ENCODE data around the gene CCDC93.
"Not testable (repeated sequence)": the region's sequence is repeated elsewhere in the genome, so short reads cannot be mapped to it uniquely, and the experiment has no call there.

The CCDC93 gene

DNA sequence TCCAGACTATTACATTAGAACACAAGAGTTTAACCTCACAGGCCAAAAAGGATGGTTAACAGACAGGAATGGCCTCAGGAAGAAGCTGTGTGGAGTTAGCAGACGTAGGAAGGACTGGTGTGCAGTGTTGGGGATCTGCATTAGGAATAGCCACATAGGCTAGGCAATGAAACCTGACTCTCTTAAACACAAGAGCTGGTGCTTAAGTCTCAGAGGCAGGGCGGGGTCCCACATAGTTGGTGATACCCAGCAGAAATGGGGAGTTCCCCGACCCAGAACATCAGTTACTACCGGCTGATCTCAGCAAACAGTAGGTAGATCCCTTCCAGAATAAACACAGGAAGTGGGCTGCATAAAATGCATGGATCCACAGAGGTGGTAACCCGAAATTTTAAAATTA is 64.1 kb downstream of the CCDC93 start:
- DNase-seq = no peak

DNA sequence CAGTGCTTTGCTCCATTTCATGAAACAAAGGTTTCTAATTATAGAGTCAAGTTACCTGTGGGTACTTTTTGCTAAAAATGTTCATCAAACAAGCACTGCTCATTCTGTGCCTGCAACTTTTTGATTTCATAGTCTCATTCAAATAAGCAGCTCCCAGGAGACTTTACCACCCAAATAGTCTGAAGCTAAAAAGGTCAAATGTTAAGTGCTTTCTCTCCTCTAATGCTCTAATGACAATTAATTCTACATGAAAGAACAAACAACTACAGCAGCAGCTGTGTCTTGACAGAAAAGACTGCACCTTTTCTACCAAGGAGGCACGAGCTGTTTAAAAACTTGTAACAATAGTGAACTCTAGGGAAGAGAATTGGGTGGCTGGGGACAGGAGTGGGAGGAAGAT is 65.3 kb downstream of the CCDC93 start:
- DNase-seq = no peak

DNA sequence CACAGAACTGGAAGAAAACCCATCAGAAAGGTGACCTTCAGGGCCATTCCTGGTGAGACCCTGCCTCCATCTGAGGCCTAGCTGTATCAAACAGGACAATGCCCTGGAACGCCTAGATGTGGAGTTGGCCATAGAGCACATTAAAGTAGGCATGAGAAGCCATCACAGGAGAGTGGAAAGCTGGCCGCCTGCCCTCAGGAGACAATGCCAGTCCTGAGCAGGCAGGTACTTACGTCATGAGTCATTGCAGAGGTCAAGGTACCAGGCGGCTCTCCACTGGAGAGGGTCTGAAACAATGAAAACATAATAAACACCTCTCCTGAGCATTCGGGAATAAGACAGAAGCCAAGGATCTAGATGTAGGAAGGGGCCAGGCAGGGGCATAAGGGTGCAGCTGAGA is 68.6 kb downstream of the CCDC93 start:
- no peak for DNase-seq

DNA sequence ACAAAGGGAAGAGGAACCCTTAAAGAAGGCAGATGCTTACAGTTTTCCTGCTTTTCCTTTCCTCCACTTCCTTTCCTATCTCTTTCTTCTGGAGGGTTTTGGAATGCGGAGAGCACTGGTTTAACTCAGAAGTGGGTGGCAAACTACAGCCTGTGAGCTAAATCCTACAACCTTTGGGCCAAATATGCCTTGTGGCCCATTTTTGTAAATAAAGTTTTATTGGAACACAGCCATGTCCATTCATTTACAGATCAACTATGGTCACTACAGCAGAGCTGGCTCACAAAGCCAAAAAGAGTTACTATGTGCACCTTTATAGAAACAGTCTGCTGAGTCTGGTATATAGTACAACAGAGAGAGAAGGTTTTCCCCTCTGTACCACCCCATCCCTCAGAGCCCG is 69.1 kb downstream of the CCDC93 start:
- DNase-seq = no peak

DNA sequence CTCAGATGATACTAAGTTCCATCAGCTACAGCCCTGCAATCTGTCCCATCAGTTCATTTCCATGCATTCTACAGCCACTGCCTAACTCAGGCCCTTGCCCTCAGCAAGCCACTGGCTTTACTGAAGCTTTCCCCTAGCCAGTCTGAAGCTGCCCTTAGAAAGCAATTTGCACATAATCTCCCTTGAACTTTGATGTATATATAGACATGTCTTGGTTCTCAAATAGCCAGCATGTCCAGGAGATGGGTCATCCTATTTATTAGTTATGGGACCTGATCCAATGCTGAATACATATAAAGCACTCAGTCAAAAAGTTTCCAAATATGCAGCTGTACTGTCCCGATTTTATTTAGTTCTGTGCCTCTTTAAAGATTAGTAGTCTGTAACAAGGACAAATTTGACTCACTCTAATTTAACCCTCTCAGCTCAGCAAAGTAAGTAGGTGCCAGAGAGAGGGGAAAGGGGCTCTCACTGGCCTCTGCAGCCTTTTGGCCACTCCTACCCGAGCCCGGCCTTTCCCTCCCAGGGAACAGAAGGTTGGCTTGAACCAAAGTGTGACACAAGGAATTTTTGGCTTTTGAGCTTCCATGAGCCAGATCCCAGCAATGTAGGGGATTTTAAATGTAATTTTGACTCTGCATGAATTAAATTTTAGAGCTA is 70.7 kb downstream of the CCDC93 start:
- DNase-seq = no peak

DNA sequence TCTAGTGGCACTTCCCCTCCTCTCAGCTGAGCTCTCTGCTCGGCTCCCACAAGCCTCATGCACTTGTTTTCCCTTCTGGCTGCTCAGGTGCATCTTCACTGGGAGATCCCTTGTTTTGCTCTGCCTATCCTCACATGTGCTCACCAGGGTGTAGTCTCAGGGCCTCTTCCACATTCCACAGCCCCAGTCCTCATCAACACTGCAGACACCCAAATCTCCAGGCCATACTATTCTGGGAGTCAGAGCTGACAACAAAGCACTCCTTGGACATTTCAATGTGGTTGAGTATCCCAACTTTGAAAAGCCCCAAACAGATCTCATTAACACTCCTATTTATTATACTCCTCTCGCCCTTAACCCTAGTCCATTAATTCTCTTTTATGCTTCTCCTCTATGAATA is 71.3 kb downstream of the CCDC93 start:
- DNase-seq = no peak

DNA sequence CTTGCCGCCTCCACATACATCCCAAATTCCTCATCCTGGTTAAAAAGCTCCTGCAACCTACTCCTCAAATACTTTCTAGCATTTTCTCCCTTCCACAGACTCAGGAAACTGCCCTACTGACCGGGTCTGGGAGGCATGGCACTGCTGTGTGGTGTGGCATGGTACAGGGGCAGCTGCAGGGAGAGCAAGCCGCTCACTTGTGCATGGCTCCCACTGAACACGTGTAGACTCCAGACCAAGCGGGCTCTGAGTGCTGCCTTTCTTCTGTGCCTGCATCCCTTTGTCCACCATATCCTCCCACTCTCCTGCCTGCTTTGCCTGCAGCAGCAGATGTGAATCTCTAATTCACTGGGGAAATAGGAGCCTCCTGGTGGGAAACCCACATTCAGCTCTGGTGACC is 72.2 kb downstream of the CCDC93 start:
- DNase-seq = no peak

DNA sequence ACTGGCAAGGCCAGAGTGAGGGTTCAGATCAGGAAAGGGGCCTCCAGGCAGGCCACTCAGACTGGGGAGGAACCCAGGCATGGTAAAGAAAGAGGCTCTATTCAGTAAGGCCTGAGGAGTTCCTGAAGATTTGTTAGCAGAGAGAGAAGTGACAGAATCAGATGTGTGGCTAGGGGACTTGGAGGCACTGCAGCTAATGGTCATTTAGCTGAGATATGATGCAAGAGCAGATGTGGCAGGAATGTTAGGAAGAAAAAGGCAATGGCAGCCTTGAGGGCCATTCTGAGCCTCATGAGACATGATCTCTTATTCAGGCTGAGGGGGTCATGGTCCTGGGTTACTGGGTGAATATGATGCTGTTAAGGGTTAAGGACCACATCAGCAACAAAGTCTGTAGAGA is 73.4 kb downstream of the CCDC93 start:
- DNase-seq = no peak

DNA sequence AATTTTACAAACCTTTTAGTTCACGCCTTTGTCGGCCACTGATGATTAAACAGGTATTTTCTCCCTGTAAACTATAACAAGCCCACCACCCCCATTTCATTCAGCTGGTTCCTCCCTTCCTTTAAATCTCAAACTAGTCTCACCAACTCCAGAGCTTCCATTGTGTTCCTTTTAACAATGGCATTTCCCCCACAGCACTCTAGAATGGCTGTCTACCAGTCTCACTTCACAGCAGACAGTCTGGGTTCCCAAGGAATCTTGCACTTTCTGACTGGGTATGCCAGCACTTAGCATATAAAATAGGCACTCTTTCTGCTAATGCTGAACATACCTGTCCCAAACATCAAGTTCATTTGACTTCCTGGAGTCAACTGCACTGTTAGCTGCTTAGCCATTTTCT is 75.3 kb downstream of the CCDC93 start:
- no peak for DNase-seq

DNA sequence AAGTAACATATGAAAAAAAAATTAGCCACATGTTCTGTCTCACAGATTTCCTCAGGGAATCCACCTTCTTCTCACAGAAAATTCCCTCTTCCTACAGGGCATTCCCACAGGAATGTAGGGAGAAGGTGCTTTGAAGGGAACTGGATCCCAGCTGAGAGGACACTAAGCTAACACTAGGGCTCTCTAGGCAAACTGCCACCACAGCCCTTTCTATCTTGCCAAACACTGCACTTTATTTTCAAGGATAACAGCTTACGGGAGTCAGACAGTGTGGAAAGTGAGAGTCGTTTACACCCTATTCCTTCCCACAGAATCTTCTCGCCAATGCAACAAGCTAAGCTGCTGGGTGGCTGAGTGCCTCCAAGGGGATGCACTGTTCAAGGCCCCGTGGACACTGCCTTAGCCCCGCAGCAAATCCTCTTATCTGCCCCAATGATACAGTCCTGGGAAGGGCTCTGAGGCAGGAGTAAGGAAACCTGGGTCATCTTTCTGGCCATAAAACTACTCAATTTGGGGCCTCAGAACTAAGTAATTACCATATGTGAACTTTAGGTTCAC is 76.9 kb downstream of the CCDC93 start:
- DNase-seq = no peak

DNA sequence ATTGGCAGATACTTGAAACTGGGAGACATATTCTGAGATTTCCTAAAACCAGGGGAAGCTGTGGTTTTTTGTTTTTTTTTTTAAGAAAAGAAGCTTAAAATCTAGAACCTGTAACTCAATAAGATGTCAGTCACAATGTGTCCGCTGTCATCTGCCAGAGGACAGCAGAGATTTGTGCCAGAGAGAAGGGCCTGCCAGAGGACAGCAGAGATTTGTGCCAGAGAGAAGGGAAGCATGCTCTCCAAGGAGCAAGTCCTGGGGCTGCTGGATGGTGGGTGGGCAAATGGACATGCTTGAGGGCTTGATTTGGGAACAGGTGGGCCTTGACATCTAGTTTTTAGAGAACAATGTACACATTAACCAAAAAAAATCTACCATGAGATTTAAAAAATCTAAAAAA is 77.9 kb downstream of the CCDC93 start:
- DNase-seq = no peak

DNA sequence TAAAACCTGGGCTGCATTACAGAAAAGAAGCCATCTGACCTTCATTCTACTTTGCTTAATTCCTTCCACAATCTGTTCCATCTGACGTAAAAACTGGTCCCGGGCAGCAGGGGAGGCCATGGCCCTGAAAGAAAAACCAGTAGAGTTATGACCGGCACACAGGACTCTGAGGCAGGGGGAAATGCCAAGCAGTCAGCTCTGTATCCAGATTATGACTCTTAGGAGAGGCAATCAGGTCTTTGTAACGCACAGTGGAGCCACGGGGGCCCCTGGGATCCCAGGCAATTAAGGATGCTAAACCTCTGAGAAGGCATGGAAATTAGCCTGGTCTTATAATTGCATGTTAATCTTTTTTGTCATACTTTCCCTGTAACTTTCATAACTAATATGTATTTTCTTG is 78.4 kb downstream of the CCDC93 start:
- no peak for DNase-seq

DNA sequence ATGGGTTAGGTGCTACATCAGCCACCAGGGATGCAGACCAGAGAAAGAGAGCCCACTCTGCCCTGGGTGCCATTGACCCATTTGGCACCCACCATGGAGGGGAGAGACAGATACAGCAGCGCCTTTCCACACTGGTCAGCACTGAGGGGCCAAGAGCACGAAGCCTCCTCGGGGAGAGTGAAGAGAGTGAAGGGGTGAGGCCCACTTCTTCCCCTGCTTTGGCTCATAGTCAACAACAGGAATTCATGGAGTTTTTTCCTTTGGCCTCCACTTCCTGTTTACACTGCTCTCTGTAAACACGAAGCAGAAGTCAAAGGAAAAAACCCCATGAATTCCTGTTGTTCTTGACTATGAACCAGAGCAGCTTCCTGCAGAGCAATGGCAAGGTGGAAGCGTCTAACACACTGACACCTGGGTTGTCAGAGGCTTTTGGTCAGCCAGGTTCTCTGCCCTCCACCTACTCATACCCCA is 80.0 kb downstream of the CCDC93 start:
- no peak for DNase-seq

DNA sequence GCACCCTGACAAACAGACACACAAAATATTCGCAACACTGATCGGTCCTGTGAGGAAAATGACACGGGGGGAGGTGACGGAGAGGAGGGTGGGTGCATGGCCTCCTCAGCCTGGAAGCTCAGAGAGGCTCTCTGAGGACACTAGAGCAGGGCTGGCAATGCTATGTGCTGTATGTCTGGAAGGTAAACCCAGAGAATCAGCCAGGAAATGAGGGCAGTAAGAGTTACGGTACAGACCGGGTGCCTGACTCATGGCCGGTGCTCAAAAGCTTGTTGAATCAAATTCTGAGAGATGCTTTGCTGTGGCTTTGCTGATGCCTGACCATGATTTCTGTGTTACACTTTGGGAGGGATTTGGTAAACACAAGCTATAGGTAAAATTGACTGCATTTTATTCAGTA is 81.9 kb downstream of the CCDC93 start:
- no peak for DNase-seq

DNA sequence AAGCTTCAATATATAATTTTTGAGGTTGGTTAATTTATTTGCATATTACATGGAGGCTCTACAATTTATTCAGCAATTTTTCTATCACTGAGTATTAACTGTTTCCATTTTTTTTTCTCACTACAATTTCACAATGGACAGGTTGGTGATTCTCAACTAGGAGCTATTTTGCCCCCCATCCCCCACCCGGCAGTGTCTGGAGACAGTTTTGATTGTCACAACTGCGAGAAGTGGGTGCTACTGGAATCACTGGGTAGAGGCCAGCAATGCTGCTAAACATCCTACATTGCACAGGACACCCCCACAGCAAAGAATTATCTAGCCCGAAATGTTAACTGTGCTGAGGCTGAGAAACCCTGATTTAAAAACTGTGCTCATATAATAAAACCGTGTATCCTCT is 82.6 kb downstream of the CCDC93 start:
- no peak for DNase-seq

DNA sequence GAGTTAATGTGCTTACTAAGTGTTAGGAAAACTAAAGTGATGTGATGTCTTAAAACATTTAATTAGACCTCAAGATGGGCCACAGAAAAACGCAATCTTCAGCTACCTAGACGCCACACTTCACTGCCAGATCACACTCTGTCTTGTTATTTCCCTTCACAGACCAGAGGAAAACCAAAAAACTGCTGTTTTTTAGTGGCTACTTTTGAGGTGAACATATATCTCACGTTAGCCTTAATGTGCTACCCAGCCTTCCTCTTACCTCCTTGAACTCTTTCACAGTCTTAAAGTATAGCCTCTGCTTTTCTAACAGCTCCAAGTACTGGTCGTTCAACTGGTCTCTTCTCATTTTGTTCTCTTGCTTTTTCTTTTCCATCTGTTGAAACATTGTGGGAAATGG is 83.1 kb downstream of the CCDC93 start:
- DNase-seq = no peak

DNA sequence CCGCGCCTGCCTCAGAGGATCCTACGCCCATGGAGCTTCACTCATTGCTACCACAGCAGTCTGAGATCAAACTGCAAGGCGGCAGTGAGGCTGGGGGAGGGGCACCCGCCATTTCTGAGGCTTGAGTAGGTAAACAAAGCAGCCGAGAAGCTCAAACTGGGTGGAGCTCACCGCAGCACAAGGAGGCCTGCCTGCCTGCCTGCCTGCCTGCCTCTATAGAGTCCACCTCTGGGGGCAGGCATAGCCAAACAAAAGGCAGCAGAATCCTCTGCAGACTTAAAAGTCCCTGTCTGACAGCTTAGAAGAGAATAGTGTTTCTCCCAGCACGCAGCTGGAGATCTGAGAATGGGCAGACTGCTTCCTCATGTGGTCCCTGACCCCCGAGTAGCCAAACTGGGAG is 90.4 kb downstream of the CCDC93 start:
- DNase-seq = not testable (repeated sequence)

DNA sequence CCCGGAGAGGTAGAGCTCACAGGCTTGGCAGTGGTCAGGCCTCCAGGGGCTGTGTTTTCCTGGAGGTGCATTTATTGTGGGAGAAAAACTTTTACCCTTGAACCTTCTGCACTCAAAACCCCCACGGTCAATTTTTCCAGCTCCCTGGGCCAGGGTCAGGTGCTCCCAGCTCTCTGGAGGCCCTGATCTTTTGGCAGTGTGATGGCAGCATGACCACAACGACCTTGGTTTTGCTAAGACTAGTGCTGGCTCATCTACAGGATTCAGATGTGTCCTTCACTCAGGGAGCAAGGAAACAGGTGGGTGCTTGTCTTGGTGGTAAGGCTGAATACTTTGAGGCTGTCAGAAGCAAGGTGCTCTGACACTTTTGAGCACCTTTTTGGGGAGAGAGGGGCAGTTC is 92.3 kb downstream of the CCDC93 start:
- peak in 1 of 3 donors; percentile 11 for DNase-seq

DNA sequence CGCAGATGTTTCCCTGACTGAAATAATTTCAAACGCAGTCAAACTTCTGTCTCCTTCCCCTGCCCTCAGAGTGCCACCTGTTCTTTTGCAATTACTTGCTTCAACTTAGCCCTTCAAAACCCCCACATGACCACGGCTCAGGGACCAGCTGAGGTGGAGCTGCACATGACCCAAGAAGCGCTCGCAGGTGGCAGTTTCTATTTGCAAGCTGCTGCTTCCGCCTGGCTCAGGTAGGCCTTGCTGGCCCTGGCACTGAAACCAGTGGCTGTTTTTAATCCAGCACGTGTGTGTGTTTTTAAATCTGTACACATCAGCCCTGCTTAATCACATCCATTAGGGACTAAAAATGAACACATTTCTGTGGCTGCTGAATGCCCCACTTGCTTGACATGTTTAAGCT is 95.3 kb downstream of the CCDC93 start:
- no peak for DNase-seq

DNA sequence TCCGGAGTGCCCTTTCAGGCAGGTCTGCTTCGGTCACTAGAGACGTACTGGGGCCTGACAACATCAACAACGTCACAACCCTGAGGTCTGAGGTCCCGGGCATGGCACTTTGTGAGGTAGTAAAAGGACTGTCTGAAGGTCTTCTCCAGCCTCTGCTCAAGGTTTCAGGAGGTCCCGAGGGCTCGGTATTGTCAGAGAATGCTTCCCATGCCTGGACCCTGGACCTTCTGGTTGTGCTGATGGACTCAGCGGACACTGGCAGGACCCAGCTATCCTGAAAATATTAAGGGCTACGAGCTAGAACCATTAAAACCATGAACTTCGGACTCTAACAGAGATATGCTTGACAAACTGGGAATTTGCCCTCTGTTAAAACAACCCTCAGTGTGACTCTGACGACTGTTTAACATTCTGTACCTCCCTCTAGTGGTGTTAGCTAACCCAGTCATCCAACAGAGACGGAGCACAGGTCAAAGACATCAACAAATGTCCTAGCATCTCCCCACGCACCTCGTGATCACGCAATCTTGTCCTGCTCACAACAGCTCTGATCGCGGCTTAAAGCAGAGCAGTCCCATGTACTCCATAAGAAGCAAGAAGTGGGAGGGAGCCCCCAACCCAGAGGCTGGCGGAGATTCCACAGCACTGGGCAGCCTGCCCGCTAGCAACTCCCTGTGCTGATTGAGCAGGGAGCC is 96.5 kb downstream of the CCDC93 start:
- peak in 1 of 3 donors; percentile 16 for DNase-seq

DNA sequence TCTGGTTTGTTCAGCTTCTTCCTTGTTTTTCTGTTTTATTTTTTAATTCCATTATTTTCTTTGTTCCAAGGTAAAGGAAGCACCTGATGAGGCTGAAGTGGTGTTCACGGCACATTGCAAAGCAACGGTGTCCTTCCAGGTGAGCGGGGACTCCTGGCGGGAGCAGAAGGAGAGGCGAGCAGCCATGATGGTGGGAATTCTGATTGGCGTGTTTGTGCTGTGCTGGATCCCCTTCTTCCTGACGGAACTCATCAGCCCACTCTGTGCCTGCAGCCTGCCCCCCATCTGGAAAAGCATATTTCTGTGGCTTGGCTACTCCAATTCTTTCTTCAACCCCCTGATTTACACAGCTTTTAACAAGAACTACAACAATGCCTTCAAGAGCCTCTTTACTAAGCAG is 110.9 kb downstream of the CCDC93 start:
- DNase-seq = no peak

DNA sequence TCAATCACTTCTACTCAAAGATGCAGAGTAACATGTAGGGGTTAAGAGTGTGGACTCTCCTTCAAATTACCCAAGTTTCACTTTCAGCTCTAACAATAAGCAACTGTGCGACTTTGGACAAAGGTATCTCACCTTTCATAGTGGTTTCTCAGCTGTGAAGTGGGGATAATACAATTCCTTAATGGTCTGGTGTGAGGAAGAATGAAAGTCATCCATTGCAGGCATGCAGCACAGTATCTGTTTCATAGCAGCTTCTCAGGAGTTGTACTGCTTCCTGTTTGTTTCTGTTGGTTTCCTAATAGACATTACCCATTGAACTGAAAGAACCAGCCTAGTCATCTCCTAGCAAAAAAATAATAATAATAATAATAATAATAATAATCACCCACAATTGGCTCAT is 125.0 kb downstream of the CCDC93 start:
- no peak for DNase-seq

DNA sequence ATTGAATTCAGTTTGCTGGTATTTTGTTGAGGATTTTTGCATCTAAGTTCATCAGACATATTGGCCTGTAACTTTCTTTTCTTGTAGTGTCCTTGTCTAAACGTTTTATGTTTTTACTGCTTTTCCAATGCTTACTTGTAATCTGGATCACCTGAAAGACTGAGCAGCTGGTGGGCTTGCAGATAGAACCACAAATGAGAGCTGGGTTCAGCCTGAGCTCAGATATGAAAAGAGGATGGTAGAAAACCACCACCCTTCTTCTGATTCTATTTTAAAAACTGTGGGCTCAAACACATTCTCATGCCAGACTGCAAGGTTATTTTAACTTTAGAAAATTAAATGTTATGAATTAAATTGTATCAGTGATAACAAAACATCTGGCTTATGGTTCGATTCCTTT is 128.6 kb downstream of the CCDC93 start:
- DNase-seq = no peak

DNA sequence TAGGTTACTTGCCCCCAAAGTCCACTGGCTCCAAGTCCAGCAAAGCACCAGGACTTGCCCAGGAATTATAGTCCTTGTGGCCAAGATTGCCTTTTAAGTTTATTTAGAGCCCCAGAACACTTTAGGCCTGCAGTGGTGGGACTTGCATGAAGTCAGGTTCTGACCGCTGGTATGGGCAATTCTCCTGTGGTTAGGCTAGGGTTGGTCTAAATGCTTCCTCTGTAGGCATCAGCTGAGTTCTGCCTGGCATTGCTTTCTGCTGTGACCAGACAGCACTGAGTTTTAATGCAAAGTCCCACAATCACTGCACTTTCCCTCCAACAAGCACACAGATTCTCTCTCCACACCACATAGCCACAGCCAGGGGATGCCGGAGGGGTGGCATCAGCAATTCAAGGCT is 134.9 kb downstream of the CCDC93 start:
- no peak for DNase-seq

DNA sequence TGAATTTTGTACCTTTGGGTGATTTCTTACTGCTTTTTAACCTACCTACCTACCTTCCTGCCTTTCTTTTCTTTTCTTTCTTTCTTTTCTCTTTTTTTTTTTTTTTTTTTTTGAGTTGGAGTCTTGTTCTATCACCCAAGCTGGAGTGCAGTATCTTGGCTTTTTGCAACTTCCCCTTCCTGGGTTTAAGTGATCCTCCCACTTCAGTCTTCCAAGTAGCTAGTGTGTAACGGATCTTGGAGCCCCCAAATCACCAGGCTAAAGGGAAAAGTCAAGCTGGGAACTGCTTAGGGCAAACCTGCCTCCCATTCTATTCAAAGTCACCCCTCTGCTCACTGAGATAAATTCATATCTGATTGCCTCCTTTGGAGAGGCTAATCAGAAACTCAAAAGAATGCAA is 138.1 kb downstream of the CCDC93 start:
- DNase-seq = no peak
